K562 (cell line): ENCODE results near the gene KPNA1. TPM values are rescaled to one million over a fixed set of nuclear protein-coding genes. Genes with fewer than 3 reads are reported as not detected.

Experiments
- ATAC-seq: fragments of 200-7000 bp; cut with Tn5 transposase; 3 replicates; pipeline ENCODE4 v1.9.1; 2020; ENCODE audit warnings: moderate library complexity
- BruUV-seq: library from RNA; stranded (reverse); fragments of 400-500 nt; replicated peaks from 2 replicates; lab custom pipeline; 2021; lab: Mats Ljungman, UMichigan
- CTCF ChIA-PET: fragments of 300-600 bp; formaldehyde crosslinking; extraction: SDS; loops from one replicate; lab custom pipeline; 2021; ENCODE audit warnings: low intra/inter-chr PET ratio; lab: Yijun Ruan, JAX
- POLR2A ChIA-PET: fragments of 300-600, 350-650 bp; sonication (Branson Sonifier 250); formaldehyde crosslinking; extraction: SDS; loops from one replicate; lab custom pipeline; 2021; ENCODE audit warnings: antibody characterized with exemption, inconsistent platforms; lab: Yijun Ruan, JAX
- DNase-seq, 4 experiments: peaks; one replicate each; pipeline versions ENCODE4 v3.0.0 to v3.0.0-alpha.2; 2011 to 2018; ENCODE audit warnings: low spot score in 3 of 4, mixed read lengths in 3 of 4; ENCODE audit errors: extremely low read depth in 1 of 4
- FAIRE-seq: peaks from 2 replicates; lab custom pipeline; 2011; peaks lifted over from hg19 to GRCh38; lab: Jason Lieb, UNC
- H2AFZ ChIP-seq: 2 replicates; pipeline ENCODE4 v1.6.0; 2011; ENCODE audit warnings: low read depth, low read length, control low read depth, inconsistent platforms
- H3K27ac ChIP-seq: fragments of 200-600 bp; 3 replicates; pipeline ENCODE4 v1.8.0; 2011; ENCODE audit warnings: low read depth, mild to moderate bottlenecking, control low read depth, inconsistent platforms, low read length, moderate library complexity, mixed read lengths; ENCODE audit errors: extremely low read depth
- H3K27me3 ChIP-seq, 2 experiments: fragments of 300-600 bp in 1 of 2; 2 replicates in 1 of 2; 3 replicates in 1 of 2; pipeline versions ENCODE4 v1.6.0 to v1.8.0; 2011; ENCODE audit warnings: inconsistent platforms in 2 of 2, low read length in 2 of 2, mild to moderate bottlenecking in 1 of 2, mixed read lengths in 1 of 2, moderate library complexity in 1 of 2; ENCODE audit not compliant: control insufficient read depth in 2 of 2, insufficient read depth in 2 of 2
- H3K36me3 ChIP-seq: fragments of 300-600 bp; 3 replicates; pipeline ENCODE4 v1.8.0; 2011; ENCODE audit warnings: mild to moderate bottlenecking, low read length, inconsistent platforms; ENCODE audit not compliant: control insufficient read depth, insufficient read depth
- H3K4me1 ChIP-seq, 2 experiments: fragments of 200-600 bp in 1 of 2; replicated peaks in 1 of 2; 2 replicates in 1 of 2; 3 replicates in 1 of 2; pipeline versions ENCODE4 v1.5.1 to v1.8.0; 2011; ENCODE audit warnings: inconsistent platforms in 2 of 2, low read length in 2 of 2, mild to moderate bottlenecking in 1 of 2, mixed read lengths in 1 of 2, moderate library complexity in 1 of 2; ENCODE audit not compliant: control insufficient read depth in 2 of 2, insufficient read depth in 2 of 2
- H3K4me2 ChIP-seq: 2 replicates; pipeline ENCODE4 v1.6.1; 2011; ENCODE audit warnings: low read length, control low read depth, inconsistent platforms, mixed read lengths; ENCODE audit not compliant: insufficient read depth
- H3K4me3 ChIP-seq: fragments of 200-600 bp; sonication (generic), shearing (Covaris generic); 2 replicates; pipeline ENCODE4 v1.5.1; 2016; ENCODE audit warnings: control low read depth, inconsistent platforms
- H3K79me2 ChIP-seq: fragments of 200-600 bp; 3 replicates; pipeline ENCODE4 v1.8.0; 2011; ENCODE audit warnings: low read length, inconsistent platforms; ENCODE audit not compliant: control insufficient read depth, insufficient read depth
- H3K9ac ChIP-seq, 2 experiments: 2 replicates each; pipeline versions ENCODE4 v1.6.0 to v1.6.1; 2011; ENCODE audit warnings: low read depth in 2 of 2, low read length in 2 of 2, control low read depth in 1 of 2, inconsistent platforms in 1 of 2, mild to moderate bottlenecking in 1 of 2, mixed read lengths in 1 of 2; ENCODE audit not compliant: insufficient read depth in 1 of 2
- H3K9me1 ChIP-seq: one replicate; pipeline ENCODE4 v1.6.0; 2011; ENCODE audit warnings: inconsistent platforms, mild to moderate bottlenecking, low read length, moderate library complexity; ENCODE audit not compliant: control insufficient read depth, insufficient read depth
- H3K9me3 ChIP-seq: replicated peaks from 2 replicates; pipeline ENCODE4 v1.5.1; 2011; ENCODE audit warnings: low read depth, low read length, inconsistent platforms; ENCODE audit not compliant: control insufficient read depth, insufficient read depth
- H4K20me1 ChIP-seq: replicated peaks from 2 replicates; pipeline ENCODE4 v1.6.1; 2011; ENCODE audit warnings: low read length, inconsistent platforms, mixed read lengths; ENCODE audit not compliant: control insufficient read depth, insufficient read depth
- BCL6 ChIP-seq: fragments of 250-450 bp; sonication (Bioruptor Pico); IDR thresholded peaks from 2 replicates; pipeline ENCODE4 v1.4.0; 2020
- HDGF ChIP-seq: fragments of 450-650 bp; IDR thresholded peaks from 2 replicates; pipeline ENCODE4 v1.6.1; 2016
- KDM5B ChIP-seq: fragments of 200-600 bp; sonication (generic); IDR thresholded peaks from 2 replicates; pipeline ENCODE4 v1.6.1; 2012; ENCODE audit warnings: low read depth, mild to moderate bottlenecking, moderate library complexity, low read length, control low read depth, inconsistent platforms; ENCODE audit not compliant: insufficient replicate concordance
- NCOA2 ChIP-seq, 2 experiments: fragments of 450-650 bp; IDR thresholded peaks; 2 replicates each; pipeline ENCODE4 v1.6.1; 2018; ENCODE audit warnings: mild to moderate bottlenecking in 2 of 2, moderate library complexity in 1 of 2; ENCODE audit not compliant: partially characterized antibody in 2 of 2
- NFYB ChIP-seq: IDR thresholded peaks from 2 replicates; pipeline ENCODE4 v1.6.1; 2011; ENCODE audit warnings: mild to moderate bottlenecking, moderate library complexity; ENCODE audit not compliant: insufficient read length; ENCODE audit errors: extremely low read depth
- RHOXF2B ChIP-seq: fragments of 250-450 bp; sonication (Bioruptor Pico); conservative IDR thresholded peaks from 2 replicates; pipeline ENCODE4 v1.5.1; 2021
- SAFB2 ChIP-seq: fragments of 200-400 bp; formaldehyde crosslinking; IDR thresholded peaks from 2 replicates; pipeline ENCODE4 v1.6.1; 2018; ENCODE audit warnings: borderline replicate concordance, low read length, low read depth, moderate library complexity; ENCODE audit not compliant: severe bottlenecking
- TAF1 ChIP-seq: IDR thresholded peaks from 2 replicates; pipeline ENCODE4 v1.6.1; 2011; ENCODE audit warnings: mild to moderate bottlenecking, low read length, moderate library complexity; ENCODE audit not compliant: insufficient read depth, control insufficient read depth, severe bottlenecking; ENCODE audit errors: extremely low read depth
- ZNF12 ChIP-seq: sonication (generic); formaldehyde crosslinking; IDR thresholded peaks from 2 replicates; pipeline ENCODE4 v1.4.0; 2020; ENCODE audit warnings: mild to moderate bottlenecking, missing genetic modification reagents
- ZNF143 ChIP-seq: sonication (generic); formaldehyde crosslinking; IDR thresholded peaks from 2 replicates; pipeline ENCODE4 v1.9.0; 2022; ENCODE audit warnings: mild to moderate bottlenecking, missing genetic modification reagents
- ZNF354B ChIP-seq: fragments of 250-450 bp; sonication (Bioruptor Pico); IDR thresholded peaks from 2 replicates; pipeline ENCODE4 v1.4.0; 2020
- WGBS: fragments of 100-300 bp; shearing (Covaris generic); methylation state at CpG from one replicate; pipeline ENCODE4 v1.1.6; 2016; ENCODE audit warnings: low coverage, mixed read lengths; ENCODE audit not compliant: insufficient coverage; ENCODE audit errors: missing lambda C conversion rate; 5-methylcytosine and 5-hydroxymethylcytosine counted together
- in situ Hi-C: fragments of 300-500 bp; cut with MboI; formaldehyde crosslinking; loops from 4 replicates; pipeline ENCODE4 v1.15.0; 2018; ENCODE audit warnings: inconsistent platforms, mixed read lengths
- intact Hi-C: fragments of 100-400 bp; cut with micrococcal nuclease; formaldehyde crosslinking; loops from 2 replicates; pipeline ENCODE4 v1.14.2; 2022
- polyA plus RNA-seq, 8 experiments: library from polyadenylated mRNA; depleted of rRNA in 4 of 8; stranded (reverse) in 5 of 8; unstranded in 3 of 8; fragments of >200 nt; fragmentation: Nextera tagmentation in 2 of 8; fragmentation: Illumina TruSeq in 1 of 8; extraction: Ambion mirVana in 2 of 8; extraction: Trizol in 1 of 8; gene quantifications; 2 replicates each; pipeline versions ENCODE4 v1.2.1 to v1.2.3, GENCODE V29; 2011 to 2014; ENCODE audit warnings: inconsistent platforms in 1 of 8, missing spikeins in 1 of 8
- total RNA-seq, 7 experiments: library from RNA; depleted of rRNA in 6 of 7; stranded (reverse); fragments of >200 nt in 6 of 7; fragmentation: Illumina TruSeq in 2 of 7; extraction: Trizol in 2 of 7; gene quantifications; 2 replicates each; pipeline versions ENCODE4 v1.2.1 to v1.2.3, GENCODE V29; 2011 to 2021; ENCODE audit warnings: low replicate concordance in 1 of 7
- TF ChIP-seq, protein P1 (sequence below), 2 experiments: fragments of 450-650 bp; conservative IDR thresholded peaks; 2 replicates each; pipeline ENCODE4 v1.6.1; 2017; ENCODE audit warnings: mild to moderate bottlenecking in 2 of 2, moderate library complexity in 2 of 2

Gene KPNA1
- total and polyA plus RNA-seq, 9 of the 15 experiments (the other 6 are each of a cell fraction or from before 2014, with no cell fraction given) = 9.3 to 53.8 (median 33.5) TPM

GRCh38 chr3:122405015-122405414 lies 109.7 kb downstream of the KPNA1 start (continued):
- TF ChIP-seq ZNF143 (CRISPR knock-in tag) (no peak), TAF1 (no peak), NCOA2 (IDR thresholded peaks at IDR 0.05; ENCODE audit: partially characterized antibody in 2 of 2) (no peak), SAFB2 (no peak)

DNA sequence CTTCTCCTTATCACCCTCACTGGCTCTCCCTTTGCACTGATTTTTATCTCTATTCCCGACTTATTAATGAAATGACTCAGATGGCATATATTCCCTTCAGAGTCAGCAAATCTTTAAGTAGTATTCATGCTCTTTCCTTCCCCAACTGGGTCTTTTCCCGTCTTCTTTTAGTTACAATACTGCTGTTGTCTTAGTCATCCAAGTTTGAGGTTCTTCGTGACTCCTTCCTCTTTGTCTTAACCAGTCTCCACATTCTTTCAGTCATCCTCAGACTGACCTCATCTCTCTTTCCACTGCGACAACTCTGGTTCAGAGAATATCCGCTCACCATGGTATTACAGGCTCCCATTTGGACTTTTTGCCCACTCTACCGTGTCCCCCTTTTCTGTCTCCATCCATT lies 111.2 kb downstream of the KPNA1 start:
- Histone ChIP-seq H3K9me1 (no peaks in the 10 kb centered on the region), H3K4me2 (no peak overlapping the region), H3K36me3 (peaks cover 56% of the 10 kb centered on the region), H3K4me3 (no peak overlapping the region), H3K9me3 (no peaks in the 10 kb centered on the region), H3K4me1 (no peaks in the 10 kb centered on the region), H3K27me3 (no peaks in the 10 kb centered on the region), H4K20me1 (no peaks in the 10 kb centered on the region), H3K9ac (no peak overlapping the region), H3K79me2 (peaks cover 3% of the 10 kb centered on the region; the same call in 2 of the 3 replicates), H2AFZ (no peak overlapping the region), H3K27ac (no peak overlapping the region)
- in situ Hi-C loops (no loop called here), intact Hi-C loops (no loop called here)
- DNase-seq (no peak), ATAC-seq (no peak), FAIRE-seq (no peak)
- ChIA-PET POLR2A (no interaction called here), CTCF (no interaction called here)
- TF ChIP-seq HDGF (no peak), ZNF354B (no peak), RHOXF2B (no peak), KDM5B (no peak), ZNF12 (CRISPR knock-in tag) (no peak), BCL6 (no peak), NFYB (no peak)
- TF ChIP-seq, protein P1, sequence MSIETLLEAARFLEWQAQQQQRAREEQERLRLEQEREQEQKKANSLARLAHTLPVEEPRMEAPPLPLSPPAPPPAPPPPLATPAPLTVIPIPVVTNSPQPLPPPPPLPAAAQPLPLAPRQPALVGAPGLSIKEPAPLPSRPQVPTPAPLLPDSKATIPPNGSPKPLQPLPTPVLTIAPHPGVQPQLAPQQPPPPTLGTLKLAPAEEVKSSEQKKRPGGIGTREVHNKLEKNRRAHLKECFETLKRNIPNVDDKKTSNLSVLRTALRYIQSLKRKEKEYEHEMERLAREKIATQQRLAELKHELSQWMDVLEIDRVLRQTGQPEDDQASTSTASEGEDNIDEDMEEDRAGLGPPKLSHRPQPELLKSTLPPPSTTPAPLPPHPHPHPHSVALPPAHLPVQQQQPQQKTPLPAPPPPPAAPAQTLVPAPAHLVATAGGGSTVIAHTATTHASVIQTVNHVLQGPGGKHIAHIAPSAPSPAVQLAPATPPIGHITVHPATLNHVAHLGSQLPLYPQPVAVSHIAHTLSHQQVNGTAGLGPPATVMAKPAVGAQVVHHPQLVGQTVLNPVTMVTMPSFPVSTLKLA (conservative IDR thresholded peaks at IDR 0.05) = no peak
- 80% methylated on average over 6 of the region's 6 CpGs for WGBS
- no TSS peak for BruUV-seq
